ENCODE results near the gene IQCH. TPM values are rescaled to one million over a fixed set of nuclear protein-coding genes. Genes with fewer than 3 reads are reported as not detected.

The IQCH gene
- total RNA-seq, 1 experiment from 2014 or later: 1.9 TPM

DNA sequence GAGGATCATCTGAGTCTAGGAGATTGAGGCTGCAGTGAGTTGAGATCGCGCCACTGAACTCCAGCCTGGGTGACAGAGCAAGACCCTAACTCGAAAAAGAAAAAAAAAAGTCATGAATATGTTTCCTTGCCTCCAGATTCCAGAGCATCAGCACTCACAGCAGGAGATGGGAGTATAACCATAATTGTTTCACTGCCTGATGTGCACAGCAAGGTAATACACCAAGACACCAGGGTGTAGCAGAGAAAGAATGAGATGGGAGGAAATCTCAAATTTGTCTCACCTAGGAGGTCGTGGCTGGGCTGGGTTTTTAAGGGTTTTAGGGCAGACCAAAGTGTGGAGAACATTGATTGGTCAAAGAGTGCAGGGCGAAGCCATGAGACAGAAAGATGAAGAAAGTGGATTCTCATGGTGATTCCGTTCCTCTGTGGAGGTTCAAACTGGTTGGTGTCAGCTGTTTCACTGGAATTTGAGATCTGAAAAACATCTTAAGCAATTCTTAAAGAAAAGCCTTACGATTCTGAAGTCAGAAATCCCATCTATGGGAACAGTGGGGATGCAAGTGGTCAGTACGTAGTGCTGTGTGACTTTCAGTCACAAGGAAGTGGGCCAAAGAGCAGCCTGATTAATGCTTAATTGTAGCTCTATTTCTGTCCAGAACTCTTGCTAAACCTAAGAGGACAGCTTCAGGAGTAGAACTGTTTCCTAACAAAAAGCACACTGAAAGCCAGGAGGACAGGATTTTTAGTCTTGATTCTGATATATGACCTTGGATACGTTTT lies 258.5 kb downstream of the IQCH start:
- CTCF ChIA-PET: no interaction called here
- Mint-ChIP-seq H3K9me3 (no peaks in the 10 kb centered on the region), H3K27ac (no peak overlapping the region), H3K4me3 (no peak overlapping the region), H3K4me1 (0 out of 2 replicates have a peak, but pooled peaks cover 3% of the 10 kb centered on the region), H3K27me3 (ENCODE audit: low read depth) (no peaks in the 10 kb centered on the region), H3K36me3 (no peaks in the 10 kb centered on the region)
- ATAC-seq: no peak
- TF ChIP-seq JAZF1 (CRISPR knock-in tag; IDR thresholded peaks at IDR 0.05): no peak
- TF ChIP-seq, protein P1, sequence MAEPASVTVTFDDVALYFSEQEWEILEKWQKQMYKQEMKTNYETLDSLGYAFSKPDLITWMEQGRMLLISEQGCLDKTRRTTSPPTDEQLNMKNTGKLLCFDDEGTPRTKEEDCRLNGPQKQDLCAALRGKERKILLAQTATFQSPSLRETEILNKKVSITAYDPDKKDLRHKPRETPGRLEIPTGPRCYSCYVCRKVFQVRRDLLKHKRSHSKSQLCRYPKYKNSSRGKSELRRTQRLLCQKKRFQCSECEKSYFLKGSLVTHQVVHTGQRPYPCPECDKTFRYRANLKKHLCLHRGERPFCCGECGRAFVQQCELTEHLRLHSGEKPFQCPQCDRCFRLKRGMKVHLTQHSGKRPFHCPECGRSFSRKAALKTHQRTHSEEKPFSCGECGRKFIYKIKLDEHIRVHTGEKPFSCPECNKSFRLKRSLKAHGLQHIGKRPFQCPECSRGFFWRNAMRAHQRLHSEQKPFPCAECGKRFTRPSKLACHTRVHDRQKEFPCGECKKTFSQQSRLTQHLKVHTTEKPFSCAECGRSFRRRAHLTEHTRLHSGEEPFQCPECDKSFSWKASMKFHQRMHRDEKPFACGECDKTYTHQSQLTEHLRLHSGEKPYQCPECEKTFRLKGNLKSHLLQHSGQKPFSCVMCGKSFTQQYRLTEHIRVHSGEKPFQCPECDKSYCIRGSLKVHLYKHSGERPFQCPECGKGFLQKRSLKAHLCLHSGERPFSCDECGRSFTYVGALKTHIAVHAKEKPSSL (CRISPR knock-in tag; conservative IDR thresholded peaks at IDR 0.05): no peak
- POLR2A ChIA-PET: no interaction called here
- DNase-seq (ENCODE audit: low spot score): no peak

DNA sequence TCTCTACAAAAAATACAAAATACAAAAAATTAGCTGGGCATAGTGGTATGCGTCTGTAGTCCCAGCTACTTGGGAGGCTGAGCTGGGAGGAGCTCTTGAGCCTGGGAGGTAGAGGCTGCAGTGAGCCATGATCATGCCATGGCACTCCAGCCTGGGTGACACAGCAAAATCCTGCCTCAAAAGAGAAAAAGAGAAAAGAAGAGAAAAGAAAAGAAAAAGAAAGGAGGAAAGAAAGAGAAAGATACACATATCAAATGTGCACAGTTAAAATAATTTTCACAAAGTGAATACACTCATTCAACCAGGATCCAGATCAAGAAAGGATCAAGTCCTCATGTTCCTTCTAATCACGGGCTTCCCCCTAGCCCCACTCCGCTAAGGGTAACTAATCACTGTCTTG lies 260.5 kb downstream of the IQCH start:
- Mint-ChIP-seq H3K27me3 (ENCODE audit: low read depth) (peaks cover under 1% of the 10 kb centered on the region; the same call in 1 of the 2 replicates), H3K9me3 (no peaks in the 10 kb centered on the region), H3K27ac (no peak overlapping the region), H3K4me3 (no peak overlapping the region), H3K36me3 (no peaks in the 10 kb centered on the region), H3K4me1 (0 out of 2 replicates have a peak, but pooled peaks cover 3% of the 10 kb centered on the region)
- DNase-seq (ENCODE audit: low spot score) (no peak), ATAC-seq (no peak)
- CTCF ChIA-PET: no interaction called here
- POLR2A ChIA-PET: no interaction called here
- TF ChIP-seq, protein P2, sequence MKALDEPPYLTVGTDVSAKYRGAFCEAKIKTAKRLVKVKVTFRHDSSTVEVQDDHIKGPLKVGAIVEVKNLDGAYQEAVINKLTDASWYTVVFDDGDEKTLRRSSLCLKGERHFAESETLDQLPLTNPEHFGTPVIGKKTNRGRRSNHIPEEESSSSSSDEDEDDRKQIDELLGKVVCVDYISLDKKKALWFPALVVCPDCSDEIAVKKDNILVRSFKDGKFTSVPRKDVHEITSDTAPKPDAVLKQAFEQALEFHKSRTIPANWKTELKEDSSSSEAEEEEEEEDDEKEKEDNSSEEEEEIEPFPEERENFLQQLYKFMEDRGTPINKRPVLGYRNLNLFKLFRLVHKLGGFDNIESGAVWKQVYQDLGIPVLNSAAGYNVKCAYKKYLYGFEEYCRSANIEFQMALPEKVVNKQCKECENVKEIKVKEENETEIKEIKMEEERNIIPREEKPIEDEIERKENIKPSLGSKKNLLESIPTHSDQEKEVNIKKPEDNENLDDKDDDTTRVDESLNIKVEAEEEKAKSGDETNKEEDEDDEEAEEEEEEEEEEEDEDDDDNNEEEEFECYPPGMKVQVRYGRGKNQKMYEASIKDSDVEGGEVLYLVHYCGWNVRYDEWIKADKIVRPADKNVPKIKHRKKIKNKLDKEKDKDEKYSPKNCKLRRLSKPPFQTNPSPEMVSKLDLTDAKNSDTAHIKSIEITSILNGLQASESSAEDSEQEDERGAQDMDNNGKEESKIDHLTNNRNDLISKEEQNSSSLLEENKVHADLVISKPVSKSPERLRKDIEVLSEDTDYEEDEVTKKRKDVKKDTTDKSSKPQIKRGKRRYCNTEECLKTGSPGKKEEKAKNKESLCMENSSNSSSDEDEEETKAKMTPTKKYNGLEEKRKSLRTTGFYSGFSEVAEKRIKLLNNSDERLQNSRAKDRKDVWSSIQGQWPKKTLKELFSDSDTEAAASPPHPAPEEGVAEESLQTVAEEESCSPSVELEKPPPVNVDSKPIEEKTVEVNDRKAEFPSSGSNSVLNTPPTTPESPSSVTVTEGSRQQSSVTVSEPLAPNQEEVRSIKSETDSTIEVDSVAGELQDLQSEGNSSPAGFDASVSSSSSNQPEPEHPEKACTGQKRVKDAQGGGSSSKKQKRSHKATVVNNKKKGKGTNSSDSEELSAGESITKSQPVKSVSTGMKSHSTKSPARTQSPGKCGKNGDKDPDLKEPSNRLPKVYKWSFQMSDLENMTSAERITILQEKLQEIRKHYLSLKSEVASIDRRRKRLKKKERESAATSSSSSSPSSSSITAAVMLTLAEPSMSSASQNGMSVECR (CRISPR knock-in tag; IDR thresholded peaks at IDR 0.05; ENCODE audit: borderline replicate concordance): no peak
- no peak for TF ChIP-seq MYBL2 (CRISPR knock-in tag; IDR thresholded peaks at IDR 0.05)
- TF ChIP-seq JUN (CRISPR knock-in tag; IDR thresholded peaks at IDR 0.05): no peak
- TF ChIP-seq, protein P1 (CRISPR knock-in tag; conservative IDR thresholded peaks at IDR 0.05): no peak
- TF ChIP-seq, protein P3, sequence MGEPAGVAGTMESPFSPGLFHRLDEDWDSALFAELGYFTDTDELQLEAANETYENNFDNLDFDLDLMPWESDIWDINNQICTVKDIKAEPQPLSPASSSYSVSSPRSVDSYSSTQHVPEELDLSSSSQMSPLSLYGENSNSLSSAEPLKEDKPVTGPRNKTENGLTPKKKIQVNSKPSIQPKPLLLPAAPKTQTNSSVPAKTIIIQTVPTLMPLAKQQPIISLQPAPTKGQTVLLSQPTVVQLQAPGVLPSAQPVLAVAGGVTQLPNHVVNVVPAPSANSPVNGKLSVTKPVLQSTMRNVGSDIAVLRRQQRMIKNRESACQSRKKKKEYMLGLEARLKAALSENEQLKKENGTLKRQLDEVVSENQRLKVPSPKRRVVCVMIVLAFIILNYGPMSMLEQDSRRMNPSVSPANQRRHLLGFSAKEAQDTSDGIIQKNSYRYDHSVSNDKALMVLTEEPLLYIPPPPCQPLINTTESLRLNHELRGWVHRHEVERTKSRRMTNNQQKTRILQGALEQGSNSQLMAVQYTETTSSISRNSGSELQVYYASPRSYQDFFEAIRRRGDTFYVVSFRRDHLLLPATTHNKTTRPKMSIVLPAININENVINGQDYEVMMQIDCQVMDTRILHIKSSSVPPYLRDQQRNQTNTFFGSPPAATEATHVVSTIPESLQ (CRISPR knock-in tag; IDR thresholded peaks at IDR 0.05): no peak
- TF ChIP-seq, protein P4, sequence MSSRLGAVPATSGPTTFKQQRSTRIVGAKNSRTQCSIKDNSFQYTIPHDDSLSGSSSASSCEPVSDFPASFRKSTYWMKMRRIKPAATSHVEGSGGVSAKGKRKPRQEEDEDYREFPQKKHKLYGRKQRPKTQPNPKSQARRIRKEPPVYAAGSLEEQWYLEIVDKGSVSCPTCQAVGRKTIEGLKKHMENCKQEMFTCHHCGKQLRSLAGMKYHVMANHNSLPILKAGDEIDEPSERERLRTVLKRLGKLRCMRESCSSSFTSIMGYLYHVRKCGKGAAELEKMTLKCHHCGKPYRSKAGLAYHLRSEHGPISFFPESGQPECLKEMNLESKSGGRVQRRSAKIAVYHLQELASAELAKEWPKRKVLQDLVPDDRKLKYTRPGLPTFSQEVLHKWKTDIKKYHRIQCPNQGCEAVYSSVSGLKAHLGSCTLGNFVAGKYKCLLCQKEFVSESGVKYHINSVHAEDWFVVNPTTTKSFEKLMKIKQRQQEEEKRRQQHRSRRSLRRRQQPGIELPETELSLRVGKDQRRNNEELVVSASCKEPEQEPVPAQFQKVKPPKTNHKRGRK (CRISPR knock-in tag; IDR thresholded peaks at IDR 0.05; ENCODE audit: borderline replicate concordance): no peak
- TF ChIP-seq, protein P5, sequence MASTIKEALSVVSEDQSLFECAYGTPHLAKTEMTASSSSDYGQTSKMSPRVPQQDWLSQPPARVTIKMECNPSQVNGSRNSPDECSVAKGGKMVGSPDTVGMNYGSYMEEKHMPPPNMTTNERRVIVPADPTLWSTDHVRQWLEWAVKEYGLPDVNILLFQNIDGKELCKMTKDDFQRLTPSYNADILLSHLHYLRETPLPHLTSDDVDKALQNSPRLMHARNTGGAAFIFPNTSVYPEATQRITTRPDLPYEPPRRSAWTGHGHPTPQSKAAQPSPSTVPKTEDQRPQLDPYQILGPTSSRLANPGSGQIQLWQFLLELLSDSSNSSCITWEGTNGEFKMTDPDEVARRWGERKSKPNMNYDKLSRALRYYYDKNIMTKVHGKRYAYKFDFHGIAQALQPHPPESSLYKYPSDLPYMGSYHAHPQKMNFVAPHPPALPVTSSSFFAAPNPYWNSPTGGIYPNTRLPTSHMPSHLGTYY (CRISPR knock-in tag; IDR thresholded peaks at IDR 0.05): no peak
- TF ChIP-seq JAZF1 (CRISPR knock-in tag; IDR thresholded peaks at IDR 0.05): no peak
- TF ChIP-seq, protein P6, sequence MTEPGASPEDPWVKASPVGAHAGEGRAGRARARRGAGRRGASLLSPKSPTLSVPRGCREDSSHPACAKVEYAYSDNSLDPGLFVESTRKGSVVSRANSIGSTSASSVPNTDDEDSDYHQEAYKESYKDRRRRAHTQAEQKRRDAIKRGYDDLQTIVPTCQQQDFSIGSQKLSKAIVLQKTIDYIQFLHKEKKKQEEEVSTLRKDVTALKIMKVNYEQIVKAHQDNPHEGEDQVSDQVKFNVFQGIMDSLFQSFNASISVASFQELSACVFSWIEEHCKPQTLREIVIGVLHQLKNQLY (CRISPR knock-in tag; IDR thresholded peaks at IDR 0.05): no peak
- TF ChIP-seq, protein P7, sequence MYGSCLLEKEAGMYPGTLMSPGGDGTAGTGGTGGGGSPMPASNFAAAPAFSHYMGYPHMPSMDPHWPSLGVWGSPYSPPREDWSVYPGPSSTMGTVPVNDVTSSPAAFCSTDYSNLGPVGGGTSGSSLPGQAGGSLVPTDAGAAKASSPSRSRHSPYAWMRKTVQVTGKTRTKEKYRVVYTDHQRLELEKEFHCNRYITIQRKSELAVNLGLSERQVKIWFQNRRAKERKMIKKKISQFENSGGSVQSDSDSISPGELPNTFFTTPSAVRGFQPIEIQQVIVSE (CRISPR knock-in tag; IDR thresholded peaks at IDR 0.05; ENCODE audit: borderline replicate concordance): no peak
- TF ChIP-seq, protein P8, sequence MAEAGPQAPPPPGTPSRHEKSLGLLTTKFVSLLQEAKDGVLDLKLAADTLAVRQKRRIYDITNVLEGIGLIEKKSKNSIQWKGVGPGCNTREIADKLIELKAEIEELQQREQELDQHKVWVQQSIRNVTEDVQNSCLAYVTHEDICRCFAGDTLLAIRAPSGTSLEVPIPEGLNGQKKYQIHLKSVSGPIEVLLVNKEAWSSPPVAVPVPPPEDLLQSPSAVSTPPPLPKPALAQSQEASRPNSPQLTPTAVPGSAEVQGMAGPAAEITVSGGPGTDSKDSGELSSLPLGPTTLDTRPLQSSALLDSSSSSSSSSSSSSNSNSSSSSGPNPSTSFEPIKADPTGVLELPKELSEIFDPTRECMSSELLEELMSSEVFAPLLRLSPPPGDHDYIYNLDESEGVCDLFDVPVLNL (CRISPR knock-in tag; IDR thresholded peaks at IDR 0.05; ENCODE audit: borderline replicate concordance, low read depth): no peak
- no peak for TF ChIP-seq SMAD4 (CRISPR knock-in tag; IDR thresholded peaks at IDR 0.05)
- TF ChIP-seq ZNF671 (CRISPR knock-in tag; IDR thresholded peaks at IDR 0.05): no peak
